ENCODE measurements around the gene PLXNA2.
A peak's percentile ranks its signal among the peaks of the same experiment; 100 is the strongest.

Gene PLXNA2

GRCh38 chr1:208036106-208036808 is 207.9 kb downstream of the PLXNA2 start:
- H3K4me1 ChIP-seq = 0 out of 2 replicates have a peak, but pooled peaks cover 2% of the 10 kb centered on the region
- no peaks in the 10 kb centered on the region for H3K27me3 ChIP-seq
- H3K36me3 ChIP-seq = peaks cover 33% of the 10 kb centered on the region
- H3K9me3 ChIP-seq = no peaks in the 10 kb centered on the region
- H3K4me3 ChIP-seq (ENCODE audit: low read depth, low read length) = no peak overlapping the region
- DNase-seq = no peak
- peak; percentile 53 for TF ChIP-seq CTCF (IDR thresholded peaks at IDR 0.05; ENCODE audit: low read depth, low read length)

GRCh38 chr1:208034135-208034534 is 210.0 kb downstream of the PLXNA2 start:
- TF ChIP-seq CTCF (IDR thresholded peaks at IDR 0.05; ENCODE audit: low read depth, low read length) = no peak
- H3K4me1 ChIP-seq = 0 out of 2 replicates have a peak, but pooled peaks cover 2% of the 10 kb centered on the region
- H3K27me3 ChIP-seq = no peaks in the 10 kb centered on the region
- no peak for DNase-seq
- H3K36me3 ChIP-seq = peaks cover 39% of the 10 kb centered on the region
- H3K9me3 ChIP-seq = no peaks in the 10 kb centered on the region
- H3K4me3 ChIP-seq (ENCODE audit: low read depth, low read length) = no peak overlapping the region

- Histone ChIP-seq H3K4me1 (0 out of 2 replicates have a peak, but pooled peaks cover 2% of the 10 kb centered on the region), H3K36me3 (peaks cover 37% of the 10 kb centered on the region), H3K27me3 (no peaks in the 10 kb centered on the region), H3K9me3 (no peaks in the 10 kb centered on the region), H3K4me3 (ENCODE audit: low read depth, low read length) (no peak overlapping the region)
- no peak for DNase-seq
- no peak for TF ChIP-seq CTCF (IDR thresholded peaks at IDR 0.05; ENCODE audit: low read depth, low read length)
These were observed 210.9 kb downstream of the PLXNA2 start for GRCh38 chr1:208033236-208033635.

GRCh38 chr1:208031932-208032320 is 212.3 kb downstream of the PLXNA2 start:
- H3K36me3 ChIP-seq = peaks cover 44% of the 10 kb centered on the region
- H3K4me3 ChIP-seq (ENCODE audit: low read depth, low read length) = no peak overlapping the region
- no peak for DNase-seq
- no peak for TF ChIP-seq CTCF (IDR thresholded peaks at IDR 0.05; ENCODE audit: low read depth, low read length)
- no peaks in the 10 kb centered on the region for H3K9me3 ChIP-seq
- 0 out of 2 replicates have a peak, but pooled peaks cover 2% of the 10 kb centered on the region for H3K4me1 ChIP-seq
- no peaks in the 10 kb centered on the region for H3K27me3 ChIP-seq

- no peak for DNase-seq
- Histone ChIP-seq H3K9me3 (no peaks in the 10 kb centered on the region), H3K4me3 (ENCODE audit: low read depth, low read length) (no peak overlapping the region), H3K36me3 (peaks cover 44% of the 10 kb centered on the region), H3K4me1 (no peaks in the 10 kb centered on the region), H3K27me3 (no peaks in the 10 kb centered on the region)
- TF ChIP-seq CTCF (IDR thresholded peaks at IDR 0.05; ENCODE audit: low read depth, low read length) = no peak
These were observed 212.8 kb downstream of the PLXNA2 start for GRCh38 chr1:208031316-208031931.

Measured in BE2C (cell line).